GM18499 (cell line): ENCODE results near the gene SLC4A8.

ENCODE experiments used
- ATAC-seq: cut with Tn5 transposase; IDR thresholded peaks from one replicate; pipeline ENCODE4 v1.9.1; 2021; ENCODE audit warnings: moderate number of reproducible peaks; ENCODE audit not compliant: insufficient read depth, unreplicated experiment

The SLC4A8 gene

DNA sequence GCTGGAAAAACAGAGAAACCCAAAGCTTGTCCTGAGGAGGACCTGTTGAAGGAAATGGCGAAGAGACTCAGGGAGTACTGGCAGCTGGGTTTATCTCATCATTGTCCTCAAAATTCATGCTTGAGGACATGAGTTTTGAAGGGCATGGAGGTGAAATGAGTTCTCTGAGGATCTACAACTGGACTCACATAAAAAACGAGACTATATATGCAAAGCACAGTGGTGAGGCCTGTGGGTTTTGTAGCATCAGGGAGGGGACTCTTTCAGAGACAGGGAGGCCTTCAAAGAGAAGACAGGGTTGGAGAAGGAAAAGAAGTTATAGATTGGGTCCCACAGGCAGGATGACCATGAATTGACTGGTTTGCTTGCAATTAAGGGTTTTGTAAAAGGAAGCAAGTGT is 95.1 kb downstream of the SLC4A8 start:
- ATAC-seq: no peak

DNA sequence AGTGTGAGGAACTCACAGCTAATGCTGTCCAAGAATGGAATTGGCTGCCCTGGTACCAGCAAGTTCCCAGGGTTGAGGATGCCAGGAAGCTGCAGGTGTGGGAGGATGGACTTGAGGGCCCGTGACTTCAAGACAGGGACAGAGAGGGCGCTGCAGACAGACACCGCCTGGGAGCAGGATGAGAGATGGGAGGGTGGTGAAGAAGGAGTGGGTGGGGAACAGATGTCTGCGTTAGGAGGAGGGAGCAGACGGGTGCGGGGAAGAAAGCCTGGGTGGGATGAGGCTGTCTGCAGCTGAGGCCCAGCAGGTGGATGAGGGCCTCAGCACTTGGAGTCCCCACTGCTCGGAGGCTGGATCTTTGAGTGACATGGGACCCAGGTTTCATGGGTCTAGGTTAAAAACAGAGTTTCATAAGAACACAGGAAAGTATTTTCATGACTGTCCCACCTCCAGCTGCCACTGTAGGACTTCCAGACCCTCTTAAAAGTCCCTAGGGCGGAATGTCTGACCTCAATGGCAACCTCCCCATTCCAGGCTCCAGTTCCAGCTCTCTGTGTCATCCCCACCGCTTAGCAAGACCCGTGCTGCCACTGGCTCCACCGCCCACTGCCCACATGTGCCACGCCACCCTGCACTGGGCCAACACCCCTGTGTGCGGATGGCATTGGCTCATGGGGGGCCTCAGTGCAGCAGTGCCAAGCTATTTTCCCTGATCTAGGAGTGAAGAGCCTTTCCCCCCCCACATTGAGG is 96.1 kb downstream of the SLC4A8 start:
- no peak for ATAC-seq

DNA sequence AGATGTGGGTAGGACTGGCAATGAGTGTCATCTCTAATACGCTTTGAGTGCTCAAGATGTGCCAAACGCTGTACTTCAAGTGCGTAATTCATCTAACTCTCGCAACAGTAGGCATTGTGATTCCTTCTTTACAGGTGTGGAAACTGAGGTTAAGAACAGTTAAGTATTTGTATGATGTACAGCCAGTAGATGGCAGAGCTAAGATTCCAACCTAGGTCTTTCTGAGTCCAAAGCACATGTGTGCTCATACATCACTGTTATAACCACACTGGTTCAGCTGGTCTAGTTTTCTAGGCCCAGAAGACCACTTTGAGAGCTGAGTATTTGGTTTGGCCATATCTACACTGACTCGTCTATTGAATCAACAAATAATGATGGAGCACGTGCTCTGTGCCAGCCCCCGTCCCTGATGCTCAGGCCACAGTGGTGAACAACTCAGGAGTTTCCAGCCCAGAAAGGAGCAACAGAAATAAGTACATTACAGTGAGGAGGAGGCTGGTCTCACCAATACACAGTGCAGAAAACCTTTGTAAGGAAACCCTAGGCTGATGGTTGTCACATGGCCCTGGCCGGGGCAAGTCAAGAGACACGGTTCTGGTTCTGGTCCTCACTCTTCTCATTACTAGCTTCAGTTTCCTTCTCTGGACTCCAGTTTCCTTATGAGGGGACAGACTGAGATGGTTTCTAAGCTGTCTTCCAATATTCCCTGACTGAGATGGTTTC is 97.1 kb downstream of the SLC4A8 start:
- no peak for ATAC-seq

DNA sequence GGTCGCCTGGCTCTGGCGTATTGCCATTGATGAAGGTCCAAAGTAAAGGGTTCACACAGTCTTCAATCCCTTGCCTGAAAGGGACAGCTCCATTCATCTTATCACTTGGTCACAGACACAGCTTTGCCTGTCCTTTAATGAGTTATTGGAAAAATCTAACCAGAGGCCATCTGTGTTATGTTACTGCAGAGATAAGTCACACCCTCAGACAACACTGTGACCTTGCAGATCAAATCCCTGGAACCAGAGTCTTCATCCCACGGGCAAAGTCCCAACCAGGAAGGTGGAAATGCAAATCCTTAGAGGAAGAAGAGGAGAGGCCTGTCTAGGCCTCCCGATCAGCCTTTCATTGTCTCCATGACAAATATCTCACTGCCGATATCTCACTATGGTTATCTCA is 98.1 kb downstream of the SLC4A8 start:
- no peak for ATAC-seq

DNA sequence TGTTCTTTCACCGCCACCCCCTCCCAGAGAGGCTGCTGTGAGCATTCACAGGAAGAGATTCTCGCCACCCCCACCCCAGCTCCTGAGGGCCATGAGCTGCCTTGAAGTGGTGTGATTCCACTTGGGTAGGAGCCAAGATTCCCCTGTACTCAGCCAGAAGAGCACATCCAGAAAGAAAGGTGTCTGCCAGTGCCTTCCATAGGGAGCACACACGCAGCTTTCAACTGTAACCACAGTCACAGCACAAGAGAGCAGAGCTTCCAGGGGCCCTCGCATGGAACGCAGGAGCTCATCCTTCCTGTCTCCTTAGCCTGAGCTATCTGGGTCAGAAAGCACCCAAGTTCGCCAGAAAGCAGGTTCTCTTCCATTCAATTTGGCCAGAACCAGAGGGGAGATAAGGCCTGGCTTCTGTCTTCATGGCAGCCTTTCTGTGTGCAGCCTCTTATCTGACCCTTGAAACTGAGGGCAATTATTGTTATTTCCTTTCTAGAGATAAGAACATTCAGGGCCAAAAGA is 99.8 kb downstream of the SLC4A8 start:
- no peak for ATAC-seq

DNA sequence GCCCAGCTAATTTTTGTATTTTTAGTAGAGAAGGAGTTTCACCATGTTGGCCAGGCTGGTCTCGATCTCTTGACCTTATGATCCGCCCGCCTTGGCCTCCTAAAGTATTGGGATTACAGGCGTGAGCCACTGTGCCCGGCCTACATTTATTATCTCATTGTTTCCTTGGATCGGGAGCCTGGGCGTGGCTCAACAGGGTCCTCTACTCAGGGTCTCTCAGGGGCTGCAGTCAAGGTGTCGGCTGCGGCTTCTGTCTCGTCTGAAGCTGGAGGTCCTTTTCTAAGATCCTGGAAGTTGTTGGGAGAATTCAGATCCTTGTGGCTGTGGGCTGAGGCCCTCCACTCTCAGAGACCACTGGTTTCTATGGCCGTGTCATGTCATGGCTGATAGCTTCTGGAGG is 100.9 kb downstream of the SLC4A8 start:
- no peak for ATAC-seq

DNA sequence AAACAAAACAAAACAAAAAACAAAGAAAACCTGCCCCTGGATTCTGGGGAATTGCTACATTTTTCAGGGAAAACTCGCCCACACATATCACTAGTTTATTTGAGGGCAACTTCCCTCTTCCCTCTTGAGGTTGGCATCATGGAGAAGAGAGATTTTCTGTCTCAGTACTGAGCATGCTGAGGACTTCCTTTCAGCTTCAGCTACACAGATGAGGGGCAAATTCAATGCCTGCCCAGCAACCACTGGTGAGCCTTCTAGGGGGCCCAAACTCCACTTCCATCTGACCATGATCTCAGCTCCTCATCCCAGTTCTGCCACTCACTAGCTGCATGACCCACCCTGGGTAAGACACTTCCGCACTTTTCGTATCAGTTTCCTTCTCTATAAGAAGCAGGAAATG is 103.3 kb downstream of the SLC4A8 start:
- no peak for ATAC-seq

DNA sequence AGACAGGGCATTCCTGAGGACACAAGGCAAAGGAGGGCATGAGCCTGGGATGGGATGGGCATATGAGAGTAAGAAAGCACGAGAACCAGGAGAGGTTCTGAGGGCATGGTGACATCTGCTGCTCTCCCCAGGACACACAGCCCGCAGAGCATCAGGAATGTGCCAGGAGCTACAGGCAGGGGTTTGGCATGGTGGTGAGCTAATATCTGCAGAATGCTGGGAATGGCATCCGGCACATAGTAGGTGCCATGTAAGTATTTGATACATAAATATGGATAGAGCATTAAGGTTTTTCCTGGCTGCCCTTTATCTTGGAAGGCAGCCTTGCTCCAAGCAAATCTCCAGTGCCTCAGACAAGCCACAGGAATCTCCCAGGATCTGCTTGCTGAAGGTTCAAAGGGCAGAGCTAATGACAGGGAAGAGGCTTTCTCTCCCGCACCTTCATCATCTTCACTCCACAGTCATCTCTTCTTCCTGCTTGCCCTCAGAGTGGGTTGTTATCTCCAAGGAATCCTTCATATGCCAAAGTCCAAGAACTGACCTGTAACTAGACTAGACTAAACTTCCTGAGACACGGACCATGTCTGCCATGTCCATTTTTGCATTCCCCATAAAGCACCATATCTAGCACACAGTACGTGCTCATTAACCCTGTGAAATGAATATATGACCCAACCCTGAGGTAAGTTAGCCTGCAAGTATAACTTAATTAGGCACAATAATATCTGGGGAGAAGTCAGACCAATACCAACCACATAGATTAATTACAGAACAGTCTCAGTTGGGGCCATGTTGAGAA is 104.4 kb downstream of the SLC4A8 start:
- ATAC-seq: no peak

DNA sequence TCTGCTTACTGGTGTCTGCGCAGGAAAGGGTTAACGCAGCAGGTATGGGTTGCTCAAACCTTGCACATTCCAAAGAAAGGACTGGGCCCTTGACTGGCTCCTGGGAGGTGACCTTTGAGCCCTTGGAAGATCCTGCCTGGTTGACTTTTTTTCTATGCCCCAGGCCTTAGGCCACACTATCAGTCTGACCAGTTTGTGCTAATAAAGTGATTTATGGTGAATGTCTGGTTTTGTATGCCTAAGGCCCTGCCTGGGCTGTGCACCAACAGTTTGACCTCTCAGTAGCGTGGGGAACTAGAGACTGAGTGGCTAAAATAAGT is 105.0 kb downstream of the SLC4A8 start:
- no peak for ATAC-seq

DNA sequence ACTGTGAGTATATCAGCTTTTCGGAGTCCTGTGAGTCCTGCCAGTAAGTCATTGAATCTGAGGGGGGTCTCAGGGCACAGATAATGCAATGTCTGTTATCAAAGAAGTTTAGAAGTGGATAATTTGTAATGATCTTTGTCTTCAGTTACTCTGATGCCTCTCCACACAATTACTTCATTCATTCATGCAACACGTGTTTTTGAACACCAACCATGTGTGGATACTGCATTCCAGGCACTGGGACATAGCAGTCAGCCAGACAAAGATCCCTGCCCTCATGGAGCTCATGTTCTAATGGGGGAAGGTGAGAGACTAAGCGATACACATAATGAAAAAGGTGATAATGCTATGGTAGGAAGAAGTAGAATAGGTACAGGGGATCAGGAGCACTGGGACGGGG is 105.6 kb downstream of the SLC4A8 start:
- no peak for ATAC-seq

DNA sequence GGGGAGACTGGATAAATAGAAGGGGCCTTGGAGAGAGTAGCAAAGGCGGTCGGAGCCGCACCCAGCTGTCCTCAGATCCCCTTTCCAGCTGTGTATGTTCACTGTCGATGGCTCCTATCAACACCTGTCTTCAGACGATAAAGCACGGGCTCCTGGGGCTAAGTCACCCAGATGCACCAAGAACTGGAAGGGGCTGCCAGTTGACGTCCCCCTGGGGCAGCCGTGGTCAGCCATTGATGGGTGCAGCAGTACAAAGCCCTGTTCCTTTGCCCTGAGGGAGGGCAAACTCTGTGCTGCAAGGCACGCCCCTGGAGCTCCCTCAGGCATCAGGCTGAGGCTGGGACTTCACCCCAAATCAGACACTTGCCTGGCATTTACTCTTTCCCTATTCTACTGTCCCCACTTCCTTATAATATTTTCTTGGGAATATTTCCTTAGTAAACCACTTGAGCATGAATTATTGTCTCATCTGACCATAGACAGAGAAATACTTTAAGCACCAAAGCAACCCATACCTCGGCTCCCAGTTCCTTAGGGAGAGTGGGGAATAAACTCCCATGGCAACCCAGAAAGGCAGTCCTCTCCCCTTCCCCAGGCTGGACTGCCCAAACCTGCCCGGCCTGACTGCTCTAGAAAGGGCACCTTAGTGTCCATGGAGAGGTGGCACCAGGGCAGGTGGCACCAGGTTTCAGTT is 106.8 kb downstream of the SLC4A8 start:
- ATAC-seq: no peak

DNA sequence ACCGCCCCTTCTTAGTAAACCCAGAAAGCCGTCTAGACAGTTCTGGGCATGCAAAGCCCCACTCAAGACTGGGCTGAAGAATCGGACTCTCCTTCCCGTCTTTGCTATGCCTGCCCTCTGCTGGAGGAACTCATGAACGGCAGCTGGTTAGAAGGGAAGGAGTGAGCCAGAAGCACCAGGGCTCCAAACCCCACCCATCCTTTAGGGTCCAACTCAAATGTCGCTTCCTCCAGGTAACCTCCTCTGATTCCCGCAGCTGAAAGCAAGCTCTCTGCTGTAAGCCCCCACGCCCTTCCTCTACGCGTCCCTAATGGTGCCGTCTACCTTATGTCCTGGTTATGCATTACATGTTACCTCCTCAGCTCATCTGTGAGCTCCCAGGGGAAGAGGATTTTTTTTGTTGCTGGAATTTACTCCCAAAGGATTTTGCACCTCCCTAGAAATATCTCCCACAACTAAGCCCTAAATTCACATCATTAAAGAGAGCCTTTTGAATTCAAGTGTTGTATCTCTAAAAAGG is 107.4 kb downstream of the SLC4A8 start:
- ATAC-seq: no peak

DNA sequence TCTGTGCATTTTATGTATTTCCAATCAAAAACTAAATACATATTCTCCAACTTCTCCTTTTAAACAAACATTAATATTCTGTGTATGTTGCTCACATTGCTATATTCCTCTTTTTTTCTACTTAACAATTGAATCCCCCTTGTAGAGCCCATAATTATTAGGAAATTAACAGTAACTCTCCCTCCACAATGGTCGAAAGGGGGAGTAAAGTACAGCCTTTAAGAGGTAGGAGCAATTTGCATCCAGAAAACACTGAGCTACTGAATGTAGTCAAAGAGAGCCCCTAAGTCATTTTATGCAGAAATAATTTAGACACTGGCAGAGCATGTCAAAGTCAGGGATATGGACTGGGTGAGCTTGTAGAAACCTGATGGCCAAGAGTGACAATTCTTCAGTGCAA is 109.2 kb downstream of the SLC4A8 start:
- no peak for ATAC-seq

DNA sequence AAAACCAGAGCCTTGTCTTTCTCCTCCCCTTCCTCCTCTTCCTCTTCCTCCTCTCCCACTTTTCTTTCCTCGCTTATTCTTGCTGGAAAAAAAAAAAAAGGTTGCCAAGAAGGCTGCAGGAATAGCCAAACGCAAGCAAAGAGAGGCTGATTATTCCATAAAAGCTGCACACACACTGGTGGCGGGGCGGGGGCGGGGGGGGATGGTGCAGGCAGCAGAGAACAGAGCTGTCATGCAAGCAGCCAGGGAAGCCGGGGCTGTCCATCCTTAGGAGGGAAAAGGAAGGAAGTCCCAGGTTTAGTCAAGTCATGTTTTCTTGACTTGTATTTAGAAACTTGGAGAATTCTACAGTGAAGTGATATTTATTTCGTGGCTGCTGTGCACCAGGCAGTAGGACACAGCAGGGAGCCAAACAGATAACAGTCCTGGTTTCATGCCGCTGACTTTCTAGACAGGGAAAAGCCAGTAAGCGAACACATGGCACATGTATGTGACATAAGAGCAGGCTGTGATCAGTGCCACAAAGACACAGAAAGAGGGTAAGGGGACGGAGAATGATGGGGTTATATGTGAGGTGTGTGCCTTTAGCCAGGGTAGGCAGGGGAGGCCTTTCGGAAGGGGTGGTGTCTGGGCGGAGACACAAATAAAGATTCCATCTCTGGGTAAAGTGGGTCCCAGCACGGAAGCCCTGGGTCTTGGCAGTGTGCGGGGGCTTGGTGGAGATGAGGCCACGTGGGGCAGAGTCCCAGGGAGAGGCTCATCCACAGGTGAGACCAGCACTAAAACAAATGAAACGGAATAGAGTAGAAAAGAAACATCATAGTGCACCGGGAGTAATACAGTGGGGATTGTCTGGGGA is 109.8 kb downstream of the SLC4A8 start:
- no peak for ATAC-seq

DNA sequence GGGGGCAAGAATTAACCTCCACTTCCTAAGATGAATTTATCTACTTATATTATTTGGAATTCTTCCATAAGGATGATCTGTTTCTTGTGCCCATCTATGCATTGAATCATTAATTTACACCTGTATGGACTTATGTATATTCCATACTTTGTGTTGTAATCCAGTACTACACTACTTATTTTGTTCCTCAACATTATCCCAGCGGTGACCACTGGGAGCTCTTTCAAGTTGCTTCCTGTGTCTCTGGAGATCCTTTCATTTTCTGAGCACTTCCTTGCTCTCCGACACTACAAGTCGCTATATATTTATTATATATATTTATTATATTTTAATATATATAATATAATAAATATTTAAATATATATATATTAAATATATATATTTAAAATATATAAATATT is 111.5 kb downstream of the SLC4A8 start:
- no peak for ATAC-seq

DNA sequence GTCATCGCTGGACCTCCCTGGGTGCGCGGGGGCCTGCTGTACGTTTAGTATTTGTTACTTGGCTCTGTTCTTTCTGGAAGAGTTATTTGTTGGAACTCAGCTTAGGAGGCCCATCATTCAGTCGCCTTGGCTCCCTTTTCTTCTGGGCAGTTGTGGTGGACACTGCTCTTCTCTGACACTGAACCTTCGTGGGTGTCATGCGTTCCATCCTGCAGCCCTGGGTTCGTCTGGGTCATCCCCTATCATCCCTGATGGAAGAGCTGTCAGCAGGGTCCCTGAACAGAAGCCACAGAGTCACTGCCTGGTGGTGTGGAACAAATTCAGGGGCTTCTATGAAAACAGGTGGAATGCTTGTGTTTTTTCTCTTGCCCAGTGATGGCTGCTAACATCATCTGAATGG is 113.5 kb downstream of the SLC4A8 start:
- ATAC-seq: no peak

DNA sequence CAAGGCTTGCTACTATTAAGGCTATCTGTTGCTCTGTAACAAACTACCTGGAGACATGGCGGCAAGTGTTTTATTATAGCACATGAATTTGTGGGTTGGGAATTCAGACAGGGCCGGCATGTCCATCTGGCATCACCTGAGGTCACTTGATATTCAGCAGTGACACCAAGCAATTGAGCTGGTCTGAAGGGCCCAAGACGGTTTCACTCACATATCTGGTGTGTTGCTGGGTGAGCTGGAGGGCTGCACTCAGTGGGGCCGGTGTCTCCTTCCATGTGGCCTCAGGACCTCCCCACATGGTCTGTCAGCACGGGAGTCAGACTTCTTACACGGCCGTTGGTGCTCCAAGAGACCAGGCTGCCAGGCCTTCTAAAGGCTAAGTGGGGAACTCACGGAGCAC is 114.0 kb downstream of the SLC4A8 start:
- ATAC-seq: no peak

DNA sequence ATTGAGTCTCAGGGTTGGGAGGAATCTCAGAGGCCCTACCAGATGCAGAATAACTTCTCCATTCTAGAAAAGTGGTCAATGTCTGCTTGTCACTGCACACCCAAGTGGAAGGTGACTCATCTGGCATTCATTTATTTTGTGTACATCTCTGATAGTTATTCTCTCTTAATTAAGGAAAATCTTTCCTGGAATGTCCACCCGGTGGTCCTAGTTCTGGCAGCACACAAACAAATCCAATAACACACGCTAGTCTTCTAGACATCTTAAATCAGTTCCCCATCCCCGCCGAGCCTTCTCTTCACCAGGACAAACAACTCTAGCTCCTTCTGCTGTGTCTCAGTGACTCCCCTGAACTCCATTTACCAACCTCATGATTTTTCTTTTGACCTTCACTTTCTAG is 116.4 kb downstream of the SLC4A8 start:
- no peak for ATAC-seq

DNA sequence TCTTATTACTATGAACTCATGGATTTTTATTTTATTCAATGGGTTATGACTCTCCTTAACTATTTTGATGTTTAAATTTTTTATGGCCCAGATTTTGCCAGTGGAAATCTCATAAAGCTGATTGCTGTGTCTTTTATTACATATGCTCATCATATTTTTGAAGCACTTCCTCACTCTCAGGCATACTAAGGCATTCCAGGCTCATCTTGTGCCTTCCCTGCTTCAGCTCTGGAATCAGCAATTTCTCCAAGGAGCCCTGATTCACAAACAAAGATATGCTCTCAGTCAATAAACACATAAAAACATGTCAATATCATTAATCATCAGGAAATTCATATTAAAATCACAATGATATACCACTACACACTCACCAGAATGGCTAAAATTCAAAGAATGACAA is 121.5 kb downstream of the SLC4A8 start:
- no peak for ATAC-seq

DNA sequence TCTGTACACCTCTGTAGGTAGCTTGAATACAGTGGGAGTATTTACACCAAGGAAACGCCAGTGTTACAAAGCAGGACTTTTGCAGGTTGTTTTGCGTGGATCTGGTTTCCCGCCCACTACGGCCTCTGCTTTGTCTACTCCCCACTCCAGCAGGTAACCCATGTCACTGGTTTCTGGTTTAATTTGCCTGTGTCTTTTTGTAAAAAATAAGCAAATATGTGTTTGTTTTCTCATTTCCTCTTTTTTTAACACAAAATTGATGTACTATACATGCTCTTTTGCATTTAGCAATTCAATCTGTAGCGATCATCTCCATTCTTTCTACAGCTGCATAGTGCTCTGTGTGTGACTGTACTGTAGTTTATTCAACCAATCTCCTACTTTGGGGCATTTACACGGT is 123.0 kb downstream of the SLC4A8 start:
- ATAC-seq: no peak
